Measurements from ENCODE around the gene ACAD10.

The ACAD10 gene

GRCh38 chr12:111791507-111791906, 105.7 kb downstream of the ACAD10 start:
- H3K4me3 ChIP-seq (ENCODE audit: low read depth, low read length): no peak overlapping the region
- CTCF ChIA-PET: interaction anchor here (0.8 to 5.8 kb wide), 2 partner anchors 21 to 39 kb away, joined by 3 to 36 read pairs; no protein-coding TSS in a partner anchor
- POLR2A ChIA-PET: no interaction called here
- DNase-seq (ENCODE audit: low read depth, low spot score): no peak
- TF ChIP-seq CTCF (IDR thresholded peaks at IDR 0.05; ENCODE audit: insufficient read depth, low read length, missing control alignments): no peak

- ChIA-PET CTCF (interaction anchor here (0.8 to 5.8 kb wide), 4 partner anchors 8 to 40 kb away, joined by 3 to 36 read pairs (median 3); no protein-coding TSS in a partner anchor), POLR2A (no interaction called here)
- DNase-seq (ENCODE audit: low read depth, low spot score): no peak
- H3K4me3 ChIP-seq (ENCODE audit: low read depth, low read length): no peak overlapping the region
- TF ChIP-seq CTCF (IDR thresholded peaks at IDR 0.05; ENCODE audit: insufficient read depth, low read length, missing control alignments): no peak
These were observed 106.5 kb downstream of the ACAD10 start for GRCh38 chr12:111792155-111792855.

- ChIA-PET POLR2A (no interaction called here), CTCF (interaction anchor here (0.8 to 5.8 kb wide), 4 partner anchors 8 to 90 kb away, joined by 3 to 36 read pairs (median 3); no protein-coding TSS in a partner anchor)
- TF ChIP-seq CTCF (IDR thresholded peaks at IDR 0.05; ENCODE audit: insufficient read depth, low read length, missing control alignments): no peak
- DNase-seq (ENCODE audit: low read depth, low spot score): no peak
- no peak overlapping the region for H3K4me3 ChIP-seq (ENCODE audit: low read depth, low read length)
These were observed 107.0 kb downstream of the ACAD10 start for GRCh38 chr12:111792856-111793235.

- ChIA-PET CTCF (interaction anchor here (1.2 to 1.4 kb wide), 2 partner anchors 15 to 17 kb away, joined by 3 to 5 read pairs; no protein-coding TSS in a partner anchor), POLR2A (no interaction called here)
- no peak for DNase-seq (ENCODE audit: low read depth, low spot score)
- H3K4me3 ChIP-seq (ENCODE audit: low read depth, low read length): no peak overlapping the region
- TF ChIP-seq CTCF (IDR thresholded peaks at IDR 0.05; ENCODE audit: insufficient read depth, low read length, missing control alignments): no peak
These were observed 112.3 kb downstream of the ACAD10 start for GRCh38 chr12:111798182-111798581.

- DNase-seq (ENCODE audit: low read depth, low spot score): no peak
- CTCF ChIA-PET: interaction anchor here (0.8 to 4.9 kb wide), 5 partner anchors 11 to 46 kb away, joined by 3 to 32 read pairs (median 3); no protein-coding TSS in a partner anchor
- no peak overlapping the region for H3K4me3 ChIP-seq (ENCODE audit: low read depth, low read length)
- POLR2A ChIA-PET: no interaction called here
- TF ChIP-seq CTCF (IDR thresholded peaks at IDR 0.05; ENCODE audit: insufficient read depth, low read length, missing control alignments): no peak
These were observed 113.9 kb downstream of the ACAD10 start for GRCh38 chr12:111799758-111800157.

GRCh38 chr12:111803038-111803626, 117.3 kb downstream of the ACAD10 start:
- no peak overlapping the region for H3K4me3 ChIP-seq (ENCODE audit: low read depth, low read length)
- TF ChIP-seq CTCF (IDR thresholded peaks at IDR 0.05; ENCODE audit: insufficient read depth, low read length, missing control alignments): no peak
- CTCF ChIA-PET: interaction anchor here (4.9 kb wide), 1 partner anchor 9 kb away, joined by 32 read pairs; no protein-coding TSS in a partner anchor
- DNase-seq (ENCODE audit: low read depth, low spot score): no peak
- POLR2A ChIA-PET: no interaction called here
